ENCODE data around the gene SH3GL1.

SH3GL1 gene

DNA sequence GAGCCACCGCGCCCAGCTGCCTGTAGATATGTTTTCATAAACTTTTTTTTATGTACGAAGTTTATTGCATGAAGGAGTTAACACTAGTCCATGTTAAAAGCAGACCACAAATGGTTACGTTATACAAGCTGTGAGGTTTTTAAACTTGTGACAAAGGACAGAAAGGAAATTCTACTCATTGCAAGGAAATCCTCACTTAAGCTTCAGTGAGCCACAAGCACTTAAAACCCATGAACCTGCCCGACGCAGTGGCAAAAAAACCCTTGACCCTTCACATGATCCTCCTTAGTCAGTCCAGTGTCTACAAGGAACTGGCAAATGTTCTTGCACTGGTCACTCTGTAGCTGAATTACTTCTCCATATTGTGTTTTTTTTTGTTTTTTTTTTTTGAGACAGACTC, 52.8 kb downstream of the SH3GL1 start:
- ATAC-seq (ENCODE audit: insufficient read depth, low read depth), result no peak
- H2AFZ ChIP-seq (ENCODE audit: low read depth, low read length), result no peak overlapping the region
- H3K79me2 ChIP-seq (ENCODE audit: insufficient read depth, low read length), result peaks cover 13% of the 10 kb centered on the region
- no peak overlapping the region for H3K27ac ChIP-seq (ENCODE audit: low read length)
- no peak overlapping the region for H3K4me2 ChIP-seq (ENCODE audit: insufficient read depth, low read length)
- H3K9ac ChIP-seq (ENCODE audit: low read depth, low read length), result no peak overlapping the region
- no peaks in the 10 kb centered on the region for H3K27me3 ChIP-seq (ENCODE audit: insufficient read depth, low read length, poor library complexity)
- no peak overlapping the region for H3K4me3 ChIP-seq (ENCODE audit: low read depth in 1 of 2, low read length in 2 of 2)
- no peak for TF ChIP-seq EZH2 (IDR thresholded peaks at IDR 0.05; ENCODE audit: borderline replicate concordance, low read depth, low read length, severe bottlenecking)
- TF ChIP-seq, protein P1, sequence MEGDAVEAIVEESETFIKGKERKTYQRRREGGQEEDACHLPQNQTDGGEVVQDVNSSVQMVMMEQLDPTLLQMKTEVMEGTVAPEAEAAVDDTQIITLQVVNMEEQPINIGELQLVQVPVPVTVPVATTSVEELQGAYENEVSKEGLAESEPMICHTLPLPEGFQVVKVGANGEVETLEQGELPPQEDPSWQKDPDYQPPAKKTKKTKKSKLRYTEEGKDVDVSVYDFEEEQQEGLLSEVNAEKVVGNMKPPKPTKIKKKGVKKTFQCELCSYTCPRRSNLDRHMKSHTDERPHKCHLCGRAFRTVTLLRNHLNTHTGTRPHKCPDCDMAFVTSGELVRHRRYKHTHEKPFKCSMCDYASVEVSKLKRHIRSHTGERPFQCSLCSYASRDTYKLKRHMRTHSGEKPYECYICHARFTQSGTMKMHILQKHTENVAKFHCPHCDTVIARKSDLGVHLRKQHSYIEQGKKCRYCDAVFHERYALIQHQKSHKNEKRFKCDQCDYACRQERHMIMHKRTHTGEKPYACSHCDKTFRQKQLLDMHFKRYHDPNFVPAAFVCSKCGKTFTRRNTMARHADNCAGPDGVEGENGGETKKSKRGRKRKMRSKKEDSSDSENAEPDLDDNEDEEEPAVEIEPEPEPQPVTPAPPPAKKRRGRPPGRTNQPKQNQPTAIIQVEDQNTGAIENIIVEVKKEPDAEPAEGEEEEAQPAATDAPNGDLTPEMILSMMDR (IDR thresholded peaks at IDR 0.05; ENCODE audit: borderline replicate concordance, extremely low read depth, low read length, poor library complexity, severe bottlenecking), result no peak
- peaks cover 39% of the 10 kb centered on the region for H3K36me3 ChIP-seq (ENCODE audit: insufficient read depth, low read length)
- H3K4me1 ChIP-seq (ENCODE audit: insufficient read depth, low read length), result peaks cover 22% of the 10 kb centered on the region
- no peak for DNase-seq
- no peaks in the 10 kb centered on the region for H3K9me3 ChIP-seq (ENCODE audit: insufficient read depth, low read length, severe bottlenecking)
- H4K20me1 ChIP-seq (ENCODE audit: insufficient read depth, low read length), result peaks cover 15% of the 10 kb centered on the region

- H3K27ac ChIP-seq (ENCODE audit: low read length), result no peak overlapping the region
- DNase-seq, result no peak
- H3K4me1 ChIP-seq (ENCODE audit: insufficient read depth, low read length), result peaks cover 29% of the 10 kb centered on the region
- no peak overlapping the region for H3K4me3 ChIP-seq (ENCODE audit: low read depth in 1 of 2, low read length in 2 of 2)
- no peak overlapping the region for H2AFZ ChIP-seq (ENCODE audit: low read depth, low read length)
- TF ChIP-seq, protein P1 (IDR thresholded peaks at IDR 0.05; ENCODE audit: borderline replicate concordance, extremely low read depth, low read length, poor library complexity, severe bottlenecking), result no peak
- TF ChIP-seq EZH2 (IDR thresholded peaks at IDR 0.05; ENCODE audit: borderline replicate concordance, low read depth, low read length, severe bottlenecking), result no peak
- no peak for ATAC-seq (ENCODE audit: insufficient read depth, low read depth)
- H3K4me2 ChIP-seq (ENCODE audit: insufficient read depth, low read length), result peak overlapping the region; percentile 12; the same call in 1 of the 2 replicates
- no peak overlapping the region for H3K9ac ChIP-seq (ENCODE audit: low read depth, low read length)
- no peaks in the 10 kb centered on the region for H3K9me3 ChIP-seq (ENCODE audit: insufficient read depth, low read length, severe bottlenecking)
- H3K36me3 ChIP-seq (ENCODE audit: insufficient read depth, low read length), result peaks cover 39% of the 10 kb centered on the region
- H3K27me3 ChIP-seq (ENCODE audit: insufficient read depth, low read length, poor library complexity), result no peaks in the 10 kb centered on the region
- H3K79me2 ChIP-seq (ENCODE audit: insufficient read depth, low read length), result peaks cover 13% of the 10 kb centered on the region
- peaks cover 15% of the 10 kb centered on the region for H4K20me1 ChIP-seq (ENCODE audit: insufficient read depth, low read length)
Observed at GRCh38 chr19:4346020-4346383, 54.3 kb downstream of the SH3GL1 start.

DNA sequence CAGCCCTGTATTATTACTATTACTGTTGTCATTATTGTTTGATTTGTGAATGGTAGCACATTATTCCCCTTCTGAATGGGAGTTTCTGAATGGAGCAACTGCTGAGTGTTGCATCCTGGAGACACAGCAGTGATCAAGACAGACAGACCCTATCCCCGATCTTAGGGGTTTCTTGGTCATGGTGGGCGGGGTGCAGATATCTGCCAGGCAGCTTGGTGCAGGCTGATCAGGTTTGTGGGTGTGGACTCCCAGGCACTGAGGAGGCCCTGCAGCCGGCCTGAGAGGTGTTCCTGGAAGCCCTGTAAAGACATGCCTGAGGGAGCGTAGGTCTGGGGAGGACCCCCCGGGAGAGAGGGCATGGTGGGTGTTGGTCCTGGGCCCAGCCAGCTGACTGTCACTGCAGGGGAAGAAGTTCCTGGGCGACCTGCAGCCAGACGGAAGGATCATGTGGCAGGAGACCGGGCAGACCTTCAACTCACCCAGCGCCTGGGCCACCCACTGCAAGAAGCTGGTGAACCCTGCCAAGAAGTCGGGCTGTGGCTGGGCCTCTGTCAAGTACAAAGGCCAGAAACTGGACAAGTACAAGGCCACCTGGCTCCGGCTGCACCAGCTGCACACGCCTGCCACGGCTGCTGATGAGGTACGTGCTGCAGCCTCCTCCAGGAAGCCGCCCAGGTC, 54.9 kb downstream of the SH3GL1 start:
- H3K9me3 ChIP-seq (ENCODE audit: insufficient read depth, low read length, severe bottlenecking), result no peaks in the 10 kb centered on the region
- H3K4me1 ChIP-seq (ENCODE audit: insufficient read depth, low read length), result peaks cover 29% of the 10 kb centered on the region
- H3K4me3 ChIP-seq (ENCODE audit: low read depth in 1 of 2, low read length in 2 of 2), result no peak overlapping the region
- peaks cover 13% of the 10 kb centered on the region for H3K79me2 ChIP-seq (ENCODE audit: insufficient read depth, low read length)
- H2AFZ ChIP-seq (ENCODE audit: low read depth, low read length), result no peak overlapping the region
- ATAC-seq (ENCODE audit: insufficient read depth, low read depth) (no peak), DNase-seq (no peak)
- peaks cover 36% of the 10 kb centered on the region for H3K36me3 ChIP-seq (ENCODE audit: insufficient read depth, low read length)
- TF ChIP-seq, protein P1 (IDR thresholded peaks at IDR 0.05; ENCODE audit: borderline replicate concordance, extremely low read depth, low read length, poor library complexity, severe bottlenecking), result no peak
- TF ChIP-seq EZH2 (IDR thresholded peaks at IDR 0.05; ENCODE audit: borderline replicate concordance, low read depth, low read length, severe bottlenecking), result no peak
- peak overlapping the region; percentile 12; the same call in 1 of the 2 replicates for H3K4me2 ChIP-seq (ENCODE audit: insufficient read depth, low read length)
- H4K20me1 ChIP-seq (ENCODE audit: insufficient read depth, low read length), result peaks cover 14% of the 10 kb centered on the region
- no peak overlapping the region for H3K27ac ChIP-seq (ENCODE audit: low read length)
- H3K27me3 ChIP-seq (ENCODE audit: insufficient read depth, low read length, poor library complexity), result no peaks in the 10 kb centered on the region
- no peak overlapping the region for H3K9ac ChIP-seq (ENCODE audit: low read depth, low read length)

All from DND-41 (cell line).